H9 (cell line): Measurements from ENCODE around the gene VEGFB. TPM values are rescaled to one million over a fixed set of nuclear protein-coding genes. Genes with fewer than 3 reads are reported as not detected.

ENCODE experiments used
- DNase-seq: peaks from one replicate; pipeline ENCODE4 v3.0.0-alpha.2; 2017
- H2AFZ ChIP-seq: one replicate; pipeline ENCODE4 v1.6.1; 2013; ENCODE audit warnings: mild to moderate bottlenecking, low read length, control low read depth, moderate library complexity
- H2AK5ac ChIP-seq: 2 replicates; pipeline ENCODE4 v1.6.1; 2013; ENCODE audit warnings: low read length, control low read depth, mixed read lengths; ENCODE audit not compliant: insufficient read length
- H2BK120ac ChIP-seq: one replicate; pipeline ENCODE4 v1.6.1; 2013; ENCODE audit warnings: low read depth, mild to moderate bottlenecking, low read length, control low read depth, inconsistent platforms; ENCODE audit not compliant: poor library complexity, severe bottlenecking
- H2BK12ac ChIP-seq: 2 replicates; pipeline ENCODE4 v1.6.1; 2013; ENCODE audit warnings: low read length, control low read depth, mixed read lengths, low read depth; ENCODE audit not compliant: insufficient read length
- H2BK15ac ChIP-seq: 2 replicates; pipeline ENCODE4 v1.6.1; 2013; ENCODE audit warnings: low read depth, low read length, control low read depth
- H2BK20ac ChIP-seq: one replicate; pipeline ENCODE4 v1.6.1; 2013; ENCODE audit warnings: low read depth, mild to moderate bottlenecking, low read length, control low read depth, inconsistent platforms; ENCODE audit not compliant: poor library complexity, severe bottlenecking
- H2BK5ac ChIP-seq: 2 replicates; pipeline ENCODE4 v1.6.1; 2013; ENCODE audit warnings: low read length, control low read depth, mixed read lengths; ENCODE audit not compliant: insufficient read length
- H3K14ac ChIP-seq: 2 replicates; pipeline ENCODE4 v1.6.1; 2013; ENCODE audit warnings: low read length, control low read depth; ENCODE audit not compliant: insufficient read depth
- H3K18ac ChIP-seq: 2 replicates; pipeline ENCODE4 v1.6.1; 2013; ENCODE audit warnings: low read depth, mild to moderate bottlenecking, mixed read lengths, low read length, control low read depth; ENCODE audit not compliant: insufficient read length
- H3K23ac ChIP-seq: 2 replicates; pipeline ENCODE4 v1.6.1; 2013; ENCODE audit warnings: low read length, control low read depth, mixed read lengths, low read depth; ENCODE audit not compliant: insufficient read length
- H3K23me2 ChIP-seq: 2 replicates; pipeline ENCODE4 v1.6.1; 2013; ENCODE audit warnings: low read depth, mild to moderate bottlenecking, mixed read lengths, low read length, control low read depth; ENCODE audit not compliant: insufficient read length, poor library complexity, severe bottlenecking
- H3K27ac ChIP-seq: 2 replicates; pipeline ENCODE4 v1.5.1; 2013; ENCODE audit warnings: low read length, control low read depth, mixed read lengths, low read depth; ENCODE audit not compliant: insufficient read length
- H3K27me3 ChIP-seq: 2 replicates; pipeline ENCODE4 v1.6.1; 2013; ENCODE audit warnings: low read length, control low read depth, inconsistent platforms; ENCODE audit not compliant: insufficient read depth
- H3K4ac ChIP-seq: 2 replicates; pipeline ENCODE4 v1.6.1; 2013; ENCODE audit warnings: low read depth, mild to moderate bottlenecking, control low read depth, inconsistent platforms, low read length, moderate library complexity
- H3K4me1 ChIP-seq: 2 replicates; pipeline ENCODE4 v1.6.1; 2013; ENCODE audit warnings: low read length, control low read depth, inconsistent platforms; ENCODE audit not compliant: insufficient read depth
- H3K4me2 ChIP-seq: 2 replicates; pipeline ENCODE4 v1.6.1; 2013; ENCODE audit warnings: low read length, control low read depth, mixed read lengths; ENCODE audit not compliant: insufficient read length, insufficient read depth
- H3K56ac ChIP-seq: 2 replicates; pipeline ENCODE4 v1.6.1; 2013; ENCODE audit warnings: low read depth, mild to moderate bottlenecking, mixed read lengths, low read length, control low read depth; ENCODE audit not compliant: insufficient read length
- H3K79me1 ChIP-seq: 2 replicates; pipeline ENCODE4 v1.6.1; 2013; ENCODE audit warnings: low read depth, mild to moderate bottlenecking, moderate library complexity, low read length, control low read depth, inconsistent platforms; ENCODE audit not compliant: insufficient read depth, poor library complexity, severe bottlenecking
- H3K79me2 ChIP-seq: 2 replicates; pipeline ENCODE4 v1.6.1; 2013; ENCODE audit warnings: low read length, control low read depth, inconsistent platforms; ENCODE audit not compliant: insufficient read depth
- H3K9ac ChIP-seq: 2 replicates; pipeline ENCODE4 v1.6.1; 2013; ENCODE audit warnings: low read length, control low read depth, mixed read lengths; ENCODE audit not compliant: insufficient read length; ENCODE audit errors: extremely low read depth
- H3K9me3 ChIP-seq: one replicate; pipeline ENCODE4 v1.6.1; 2013; ENCODE audit warnings: low read depth, low read length, inconsistent platforms; ENCODE audit not compliant: control insufficient read depth
- H3T11ph ChIP-seq: one replicate; pipeline ENCODE4 v1.6.1; 2013; ENCODE audit warnings: mild to moderate bottlenecking, low read length, control low read depth, inconsistent platforms
- H4K20me1 ChIP-seq: one replicate; pipeline ENCODE4 v1.6.1; 2013; ENCODE audit not compliant: control insufficient read depth, insufficient read length, insufficient read depth
- H4K5ac ChIP-seq: 2 replicates; pipeline ENCODE4 v1.6.1; 2013; ENCODE audit warnings: low read depth, mild to moderate bottlenecking, mixed read lengths, low read length, control low read depth; ENCODE audit not compliant: insufficient read length
- H4K8ac ChIP-seq: replicated peaks from 2 replicates; pipeline ENCODE4 v1.6.1; 2013; ENCODE audit warnings: low read length, control low read depth, mixed read lengths, low read depth; ENCODE audit not compliant: insufficient read length
- H4K91ac ChIP-seq: 2 replicates; pipeline ENCODE4 v1.6.1; 2013; ENCODE audit warnings: low read depth, mild to moderate bottlenecking, moderate library complexity, mixed read lengths, low read length, control low read depth; ENCODE audit not compliant: insufficient read length
- H3K27ac Mint-ChIP-seq, 3 experiments: 2 replicates in 2 of 3; 3 replicates in 1 of 3; pipeline ENCODE4 v1.8.0; 2020 to 2021; ENCODE audit warnings: mixed read lengths in 3 of 3, mild to moderate bottlenecking in 1 of 3, moderate library complexity in 1 of 3
- H3K27me3 Mint-ChIP-seq: 2 replicates; pipeline ENCODE4 v1.8.0; 2021; ENCODE audit warnings: low read depth, mild to moderate bottlenecking, moderate library complexity, mixed read lengths
- H3K36me3 Mint-ChIP-seq, 3 experiments: 2 replicates in 2 of 3; 3 replicates in 1 of 3; pipeline ENCODE4 v1.8.0; 2020 to 2021; ENCODE audit warnings: low read depth in 3 of 3, mixed read lengths in 3 of 3; ENCODE audit not compliant: insufficient read depth in 1 of 3
- H3K4me1 Mint-ChIP-seq, 2 experiments: 2 replicates each; pipeline ENCODE4 v1.8.0; 2020; ENCODE audit warnings: mixed read lengths in 2 of 2
- H3K4me3 Mint-ChIP-seq, 2 experiments: 2 replicates in 1 of 2; 3 replicates in 1 of 2; pipeline ENCODE4 v1.8.0; 2020 to 2021; ENCODE audit warnings: mild to moderate bottlenecking in 2 of 2, mixed read lengths in 2 of 2, moderate library complexity in 1 of 2
- H3K9me3 Mint-ChIP-seq, 2 experiments: 2 replicates in 1 of 2; 3 replicates in 1 of 2; pipeline ENCODE4 v1.8.0; 2020; ENCODE audit warnings: mild to moderate bottlenecking in 2 of 2, mixed read lengths in 2 of 2, moderate library complexity in 1 of 2
- WGBS: extraction: QIAGEN DNeasy Blood & Tissue Kit; methylation state at CpG from one replicate; pipeline ENCODE4 v1.1.7; 2013; ENCODE audit warnings: missing lambda C conversion rate, low lambda C conversion rate, mixed read lengths; ENCODE audit not compliant: insufficient read length; ENCODE audit errors: extremely low coverage; 5-methylcytosine and 5-hydroxymethylcytosine counted together
- total RNA-seq: library from RNA; stranded (reverse); gene quantifications from 2 replicates; pipeline ENCODE4 v1.2.1, GENCODE V29; 2021
- TF ChIP-seq, protein P1 (sequence below): fragments of 200-600 bp; sonication (generic); conservative IDR thresholded peaks from 3 replicates; pipeline ENCODE4 v1.8.0; 2021; ENCODE audit warnings: antibody characterized with exemption, mild to moderate bottlenecking

The VEGFB gene
- total RNA-seq, 1 experiment from 2014 or later, result 57.7 TPM

- Histone ChIP-seq H3K56ac (no peak overlapping the region), H3K9me3 (no peaks in the 10 kb centered on the region), H2BK120ac (no peak overlapping the region), H3K4me1 (0 out of 2 replicates have a peak, but pooled peaks cover 3% of the 10 kb centered on the region), H3K14ac (no peak overlapping the region), H4K20me1 (no peaks in the 10 kb centered on the region), H3K27ac (no peak overlapping the region), H3K18ac (no peak overlapping the region), H3K23ac (no peak overlapping the region), H3K27me3 (no peaks in the 10 kb centered on the region; the same call in 1 of the 2 replicates), H4K8ac (no peak overlapping the region), H3T11ph (no peak overlapping the region), H3K4ac (no peak overlapping the region), H4K91ac (no peak overlapping the region), H3K79me2 (no peaks in the 10 kb centered on the region), H2AK5ac (no peak overlapping the region), H3K9ac (no peak overlapping the region), H3K79me1 (no peaks in the 10 kb centered on the region), H2BK5ac (no peak overlapping the region), H2BK15ac (no peak overlapping the region), H2AFZ (no peak overlapping the region), H2BK20ac (no peak overlapping the region), H3K23me2 (peaks cover 35% of the 10 kb centered on the region), H4K5ac (no peak overlapping the region), H2BK12ac (no peak overlapping the region), H3K4me2 (peak overlapping the region; percentile 94)
- TF ChIP-seq, protein P1, sequence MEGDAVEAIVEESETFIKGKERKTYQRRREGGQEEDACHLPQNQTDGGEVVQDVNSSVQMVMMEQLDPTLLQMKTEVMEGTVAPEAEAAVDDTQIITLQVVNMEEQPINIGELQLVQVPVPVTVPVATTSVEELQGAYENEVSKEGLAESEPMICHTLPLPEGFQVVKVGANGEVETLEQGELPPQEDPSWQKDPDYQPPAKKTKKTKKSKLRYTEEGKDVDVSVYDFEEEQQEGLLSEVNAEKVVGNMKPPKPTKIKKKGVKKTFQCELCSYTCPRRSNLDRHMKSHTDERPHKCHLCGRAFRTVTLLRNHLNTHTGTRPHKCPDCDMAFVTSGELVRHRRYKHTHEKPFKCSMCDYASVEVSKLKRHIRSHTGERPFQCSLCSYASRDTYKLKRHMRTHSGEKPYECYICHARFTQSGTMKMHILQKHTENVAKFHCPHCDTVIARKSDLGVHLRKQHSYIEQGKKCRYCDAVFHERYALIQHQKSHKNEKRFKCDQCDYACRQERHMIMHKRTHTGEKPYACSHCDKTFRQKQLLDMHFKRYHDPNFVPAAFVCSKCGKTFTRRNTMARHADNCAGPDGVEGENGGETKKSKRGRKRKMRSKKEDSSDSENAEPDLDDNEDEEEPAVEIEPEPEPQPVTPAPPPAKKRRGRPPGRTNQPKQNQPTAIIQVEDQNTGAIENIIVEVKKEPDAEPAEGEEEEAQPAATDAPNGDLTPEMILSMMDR, result no peak
- Mint-ChIP-seq H3K9me3 (no peaks in the 10 kb centered on the region), H3K4me1 (peaks cover 26 to 39% of the 10 kb centered on the region in 2 experiments), H3K4me3 (peak overlapping the region; percentile 74 to 91; a peak in 4 of 5 replicates), H3K27ac (no peak overlapping the region; a peak in 2 of 7 replicates), H3K27me3 (peaks cover 20% of the 10 kb centered on the region), H3K36me3 (peaks cover 0 to 4% (median 3%) of the 10 kb centered on the region in 3 experiments; a peak in 3 of 7 replicates)
- no CpG with 5 or more reads among the region's 12 CpGs for WGBS
- no peak for DNase-seq
Observed at GRCh38 chr11:64229090-64229743, 5.2 kb upstream of the VEGFB start.
